IMR-90 (cell line): Measurements from ENCODE around the gene LOXL4.

Source experiments
- CEBPB ChIP-seq: IDR thresholded peaks from 2 replicates; pipeline ENCODE4 v1.6.1; 2012; ENCODE audit warnings: low read depth, low read length, improper control_type of control experiment
- CHD1 ChIP-seq: IDR thresholded peaks from 2 replicates; pipeline ENCODE4 v1.6.1; 2012; ENCODE audit warnings: low read depth, low read length, improper control_type of control experiment
- MXI1 ChIP-seq: IDR thresholded peaks from 2 replicates; pipeline ENCODE4 v1.6.1; 2012; ENCODE audit warnings: low read depth, mild to moderate bottlenecking, low read length, moderate library complexity, borderline replicate concordance
- POLR2A ChIP-seq: IDR thresholded peaks from 2 replicates; pipeline ENCODE4 v1.6.1; 2012; ENCODE audit warnings: mild to moderate bottlenecking, low read depth, low read length
- RAD21 ChIP-seq: IDR thresholded peaks from 2 replicates; pipeline ENCODE4 v1.6.1; 2012; ENCODE audit warnings: low read length, improper control_type of control experiment
- TF ChIP-seq, protein P1 (sequence below): conservative IDR thresholded peaks from 2 replicates; pipeline ENCODE4 v1.5.1; 2012; ENCODE audit warnings: mild to moderate bottlenecking, low read depth, low read length, improper control_type of control experiment

DNA sequence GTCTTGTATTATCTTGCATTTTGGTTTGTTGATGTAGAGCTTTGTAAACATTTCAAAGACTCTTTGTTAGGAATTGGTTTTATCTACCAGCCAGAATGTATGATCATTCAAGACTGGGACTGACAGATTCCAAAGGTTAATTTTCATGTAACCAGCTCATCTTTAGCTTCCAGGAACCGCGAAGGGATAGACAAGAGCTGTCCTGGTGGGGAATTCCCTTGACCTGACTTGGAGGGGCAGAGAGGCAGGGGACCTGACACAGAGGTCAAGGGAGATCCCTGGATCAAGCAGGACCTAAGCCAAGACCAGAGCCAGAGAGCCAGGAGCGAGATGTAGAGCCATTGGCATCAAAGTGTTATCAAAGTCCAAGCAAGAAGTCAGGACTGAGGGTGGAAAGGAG lies 6.6 kb upstream of the LOXL4 start:
- TF ChIP-seq, protein P1, sequence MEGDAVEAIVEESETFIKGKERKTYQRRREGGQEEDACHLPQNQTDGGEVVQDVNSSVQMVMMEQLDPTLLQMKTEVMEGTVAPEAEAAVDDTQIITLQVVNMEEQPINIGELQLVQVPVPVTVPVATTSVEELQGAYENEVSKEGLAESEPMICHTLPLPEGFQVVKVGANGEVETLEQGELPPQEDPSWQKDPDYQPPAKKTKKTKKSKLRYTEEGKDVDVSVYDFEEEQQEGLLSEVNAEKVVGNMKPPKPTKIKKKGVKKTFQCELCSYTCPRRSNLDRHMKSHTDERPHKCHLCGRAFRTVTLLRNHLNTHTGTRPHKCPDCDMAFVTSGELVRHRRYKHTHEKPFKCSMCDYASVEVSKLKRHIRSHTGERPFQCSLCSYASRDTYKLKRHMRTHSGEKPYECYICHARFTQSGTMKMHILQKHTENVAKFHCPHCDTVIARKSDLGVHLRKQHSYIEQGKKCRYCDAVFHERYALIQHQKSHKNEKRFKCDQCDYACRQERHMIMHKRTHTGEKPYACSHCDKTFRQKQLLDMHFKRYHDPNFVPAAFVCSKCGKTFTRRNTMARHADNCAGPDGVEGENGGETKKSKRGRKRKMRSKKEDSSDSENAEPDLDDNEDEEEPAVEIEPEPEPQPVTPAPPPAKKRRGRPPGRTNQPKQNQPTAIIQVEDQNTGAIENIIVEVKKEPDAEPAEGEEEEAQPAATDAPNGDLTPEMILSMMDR, result no peak
- no peak for TF ChIP-seq POLR2A
- TF ChIP-seq CEBPB, result no peak
- TF ChIP-seq RAD21, result no peak
- TF ChIP-seq MXI1, result no peak
- no peak for TF ChIP-seq CHD1
